C4-2B (cell line): Measurements from ENCODE around the gene NRG3.

Experiments
- H3K27ac ChIP-seq: fragments of 450-650 bp; 2 replicates; pipeline ENCODE4 v1.5.1; 2017
- ZFX ChIP-seq: fragments of 450-650 bp; IDR thresholded peaks from 2 replicates; pipeline ENCODE4 v1.6.1; 2017
- TF ChIP-seq, protein P1 (sequence below): fragments of 450-650 bp; conservative IDR thresholded peaks from 2 replicates; pipeline ENCODE4 v1.5.1; 2017; ENCODE audit warnings: mild to moderate bottlenecking

NRG3 gene

DNA sequence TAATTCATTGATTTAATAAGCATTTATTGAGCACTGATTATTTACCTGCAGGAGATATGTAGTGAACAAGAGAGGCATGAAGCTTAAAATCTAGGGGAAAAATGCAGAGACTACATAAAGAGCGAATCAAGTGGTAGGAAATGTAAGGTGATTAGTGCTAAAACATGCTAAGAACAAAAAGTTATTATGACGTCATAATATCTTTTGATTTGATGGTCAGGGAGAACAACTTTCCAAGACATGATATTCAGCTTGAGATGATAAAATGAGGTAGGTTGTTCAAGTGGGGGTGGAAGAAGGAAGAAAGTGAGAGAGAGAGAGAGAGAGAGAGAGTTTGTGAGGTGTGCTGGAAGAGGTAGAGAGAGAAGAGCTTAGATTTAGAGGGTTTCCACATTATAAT is 317.7 kb downstream of the NRG3 start:
- H3K27ac ChIP-seq, result no peak overlapping the region
- no peak for TF ChIP-seq ZFX
- TF ChIP-seq, protein P1, sequence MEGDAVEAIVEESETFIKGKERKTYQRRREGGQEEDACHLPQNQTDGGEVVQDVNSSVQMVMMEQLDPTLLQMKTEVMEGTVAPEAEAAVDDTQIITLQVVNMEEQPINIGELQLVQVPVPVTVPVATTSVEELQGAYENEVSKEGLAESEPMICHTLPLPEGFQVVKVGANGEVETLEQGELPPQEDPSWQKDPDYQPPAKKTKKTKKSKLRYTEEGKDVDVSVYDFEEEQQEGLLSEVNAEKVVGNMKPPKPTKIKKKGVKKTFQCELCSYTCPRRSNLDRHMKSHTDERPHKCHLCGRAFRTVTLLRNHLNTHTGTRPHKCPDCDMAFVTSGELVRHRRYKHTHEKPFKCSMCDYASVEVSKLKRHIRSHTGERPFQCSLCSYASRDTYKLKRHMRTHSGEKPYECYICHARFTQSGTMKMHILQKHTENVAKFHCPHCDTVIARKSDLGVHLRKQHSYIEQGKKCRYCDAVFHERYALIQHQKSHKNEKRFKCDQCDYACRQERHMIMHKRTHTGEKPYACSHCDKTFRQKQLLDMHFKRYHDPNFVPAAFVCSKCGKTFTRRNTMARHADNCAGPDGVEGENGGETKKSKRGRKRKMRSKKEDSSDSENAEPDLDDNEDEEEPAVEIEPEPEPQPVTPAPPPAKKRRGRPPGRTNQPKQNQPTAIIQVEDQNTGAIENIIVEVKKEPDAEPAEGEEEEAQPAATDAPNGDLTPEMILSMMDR, result no peak

DNA sequence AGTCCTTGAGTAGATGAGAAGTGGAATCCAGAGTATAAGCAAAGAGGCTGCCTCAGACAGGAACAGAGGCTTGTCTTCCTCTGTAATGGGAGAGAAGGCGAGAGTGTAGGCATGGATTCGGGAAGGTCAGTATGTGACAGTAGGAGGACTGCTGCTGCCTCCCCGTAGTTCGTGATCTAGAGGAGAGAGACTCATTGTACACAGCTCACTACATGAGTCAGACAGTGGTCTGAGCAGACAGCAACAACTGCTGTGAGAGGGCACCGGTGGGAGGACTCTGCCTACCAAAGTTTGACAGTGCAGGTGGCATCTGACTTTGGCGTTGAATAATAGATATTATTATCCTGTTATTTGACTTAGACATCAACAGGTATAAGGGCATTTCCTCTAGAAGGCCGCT is 319.4 kb downstream of the NRG3 start:
- H3K27ac ChIP-seq, result no peak overlapping the region
- TF ChIP-seq, protein P1, result no peak
- no peak for TF ChIP-seq ZFX

DNA sequence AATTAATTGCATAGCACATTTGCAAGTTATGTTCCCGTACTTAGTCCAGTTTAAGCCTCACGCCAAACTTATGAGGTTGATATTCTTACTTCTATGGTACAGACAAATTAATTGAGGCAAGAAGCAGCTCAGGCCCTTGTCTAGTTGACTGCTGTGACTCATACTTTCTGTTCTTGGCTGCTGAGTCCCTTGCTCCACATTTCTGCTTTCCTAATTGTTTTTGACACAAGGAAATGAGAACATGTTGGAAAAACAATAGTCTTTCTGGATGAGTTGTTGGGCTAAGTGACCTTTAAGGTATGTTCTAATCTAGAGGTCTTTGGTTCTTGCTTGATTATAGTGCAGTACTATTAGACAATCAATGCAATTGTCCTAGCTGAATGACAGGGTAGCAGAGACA is 331.8 kb downstream of the NRG3 start:
- no peak overlapping the region for H3K27ac ChIP-seq
- TF ChIP-seq, protein P1, result no peak
- no peak for TF ChIP-seq ZFX

DNA sequence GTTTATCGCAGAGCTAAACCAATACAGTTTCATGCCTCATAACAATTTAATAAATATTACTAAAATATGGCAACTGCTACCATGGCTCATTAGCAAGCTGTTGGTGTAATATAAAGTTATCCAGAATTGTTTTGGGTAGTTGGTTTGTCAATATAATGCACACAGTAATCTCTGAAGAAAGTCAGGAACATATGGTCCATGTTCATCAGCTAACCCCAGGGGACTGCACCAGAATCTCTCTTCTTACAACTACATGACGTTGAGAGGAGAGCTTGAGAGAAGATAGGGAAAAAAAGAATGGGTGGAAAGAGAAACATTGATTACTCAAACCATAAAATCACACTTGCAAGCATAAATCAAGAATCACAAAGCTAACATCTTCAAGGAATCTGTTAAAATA is 333.7 kb downstream of the NRG3 start:
- TF ChIP-seq, protein P1, result no peak
- no peak for TF ChIP-seq ZFX
- H3K27ac ChIP-seq, result no peak overlapping the region

DNA sequence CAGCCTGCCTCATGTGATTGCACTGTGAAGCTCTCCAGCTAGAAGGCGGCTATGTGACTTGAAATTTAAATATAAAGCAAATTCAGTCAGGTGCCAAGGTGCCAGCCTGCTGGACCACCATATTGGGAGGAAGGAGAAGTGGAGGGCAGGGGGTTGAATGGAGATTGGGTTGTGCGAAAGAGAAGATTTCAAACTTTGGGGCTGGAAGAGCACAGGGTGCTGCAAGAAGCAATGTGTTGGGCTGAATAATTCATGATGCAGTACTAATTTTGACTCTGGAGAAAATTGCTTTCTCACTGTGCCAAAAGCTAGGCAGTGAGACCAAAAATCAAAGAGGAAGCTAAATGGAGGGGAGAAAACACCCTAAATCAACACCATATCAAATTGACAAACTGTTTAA is 335.3 kb downstream of the NRG3 start:
- no peak overlapping the region for H3K27ac ChIP-seq
- no peak for TF ChIP-seq ZFX
- TF ChIP-seq, protein P1, result no peak

DNA sequence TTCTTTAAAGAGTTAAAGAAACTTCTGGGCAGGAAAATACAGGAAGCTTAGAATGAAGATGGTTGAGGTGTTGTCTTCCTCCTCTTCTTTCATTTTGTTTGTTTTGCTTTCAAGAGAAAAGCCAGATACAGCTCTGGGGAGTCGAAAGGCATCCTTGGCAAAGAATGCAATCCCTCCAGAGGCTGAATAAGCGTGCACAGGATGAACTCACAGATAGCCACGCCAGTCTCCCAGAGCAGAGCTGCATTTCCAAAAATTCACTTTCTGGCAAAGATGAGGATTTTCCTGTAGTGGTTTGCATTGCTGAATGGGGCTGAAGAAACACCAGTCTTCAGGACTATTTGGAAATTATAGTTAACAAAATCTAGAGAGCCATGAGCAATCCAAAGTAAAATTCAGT is 336.4 kb downstream of the NRG3 start:
- TF ChIP-seq, protein P1, result no peak
- no peak overlapping the region for H3K27ac ChIP-seq

DNA sequence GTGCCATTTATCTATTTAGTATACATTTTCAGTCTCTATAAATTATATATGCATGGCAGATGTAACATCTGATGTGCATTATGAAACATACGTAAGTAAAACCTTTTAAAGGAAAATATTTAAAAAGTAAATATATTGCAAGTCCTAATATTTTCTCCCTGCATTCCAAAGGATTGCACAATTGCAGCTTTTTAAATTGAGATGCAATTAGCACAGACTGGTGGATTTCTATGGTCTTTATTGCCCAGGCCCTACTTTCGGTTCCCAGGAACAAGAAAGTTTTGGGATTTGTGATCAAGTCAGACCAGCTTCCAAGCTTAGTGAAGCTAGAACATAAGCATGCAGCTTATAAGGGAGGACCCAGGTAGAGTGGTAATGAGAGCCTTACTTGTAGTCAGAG is 337.8 kb downstream of the NRG3 start:
- TF ChIP-seq ZFX, result no peak
- TF ChIP-seq, protein P1, result no peak
- no peak overlapping the region for H3K27ac ChIP-seq
